ENCODE measurements around the gene MAVS. TPM values are rescaled to one million over a fixed set of nuclear protein-coding genes. Genes with fewer than 3 reads are reported as not detected.
"Not testable (repeated sequence)": the region's sequence is repeated elsewhere in the genome, so short reads cannot be mapped to it uniquely, and the experiment has no call there.

MAVS gene
- total and polyA plus RNA-seq, 2 donors (not counting 1 experiment from before 2014, with no cell fraction given): 14.4 to 15.9 TPM

- peaks cover 5% of the 10 kb centered on the region for H4K20me1 ChIP-seq (ENCODE audit: control insufficient read depth, extremely low read depth, insufficient read depth, low read length)
- no peaks in the 10 kb centered on the region for H3K9me3 ChIP-seq (ENCODE audit: control insufficient read depth, insufficient read depth, low read depth, low read length)
- peaks cover 6% of the 10 kb centered on the region for H3K36me3 ChIP-seq (ENCODE audit: control insufficient read depth, insufficient read depth, low read length)
- H3K4me1 ChIP-seq (ENCODE audit: control insufficient read depth, extremely low read depth, insufficient read depth, low read length): peaks cover 6% of the 10 kb centered on the region
- TF ChIP-seq CTCF (conservative IDR thresholded peaks at IDR 0.05 in 1 of 2, IDR thresholded peaks at IDR 0.05 in 1 of 2; ENCODE audit: low read depth in 1 of 2, low read length in 2 of 2) (no peak), EZH2 (IDR thresholded peaks at IDR 0.05; ENCODE audit: low read length, missing control alignments) (no peak)
- no peak overlapping the region for H3K4me2 ChIP-seq (ENCODE audit: extremely low read depth, insufficient read depth, low read length)
- no peak for DNase-seq (ENCODE audit: low read depth in 2 of 2)
- peaks cover 97% of the 10 kb centered on the region for H3K79me2 ChIP-seq (ENCODE audit: control insufficient read depth, insufficient read depth, low read length)
- no peak overlapping the region for H3K4me3 ChIP-seq (replicated peaks in 1 of 4; ENCODE audit: control extremely low read depth in 1 of 4, insufficient read depth in 1 of 4, low read depth in 3 of 4, low read length in 4 of 4)
- no peak overlapping the region for H3K27ac ChIP-seq (ENCODE audit: insufficient read depth, low read length)
- no peak overlapping the region for H3K9ac ChIP-seq (ENCODE audit: insufficient read depth, low read length)
- no peak overlapping the region for H2AFZ ChIP-seq (ENCODE audit: low read length)
- no peaks in the 10 kb centered on the region for H3K27me3 ChIP-seq (ENCODE audit: control insufficient read depth, insufficient read depth, low read length)
These were observed 58.2 kb downstream of the MAVS start for GRCh38 chr20:3904857-3905256.

DNA sequence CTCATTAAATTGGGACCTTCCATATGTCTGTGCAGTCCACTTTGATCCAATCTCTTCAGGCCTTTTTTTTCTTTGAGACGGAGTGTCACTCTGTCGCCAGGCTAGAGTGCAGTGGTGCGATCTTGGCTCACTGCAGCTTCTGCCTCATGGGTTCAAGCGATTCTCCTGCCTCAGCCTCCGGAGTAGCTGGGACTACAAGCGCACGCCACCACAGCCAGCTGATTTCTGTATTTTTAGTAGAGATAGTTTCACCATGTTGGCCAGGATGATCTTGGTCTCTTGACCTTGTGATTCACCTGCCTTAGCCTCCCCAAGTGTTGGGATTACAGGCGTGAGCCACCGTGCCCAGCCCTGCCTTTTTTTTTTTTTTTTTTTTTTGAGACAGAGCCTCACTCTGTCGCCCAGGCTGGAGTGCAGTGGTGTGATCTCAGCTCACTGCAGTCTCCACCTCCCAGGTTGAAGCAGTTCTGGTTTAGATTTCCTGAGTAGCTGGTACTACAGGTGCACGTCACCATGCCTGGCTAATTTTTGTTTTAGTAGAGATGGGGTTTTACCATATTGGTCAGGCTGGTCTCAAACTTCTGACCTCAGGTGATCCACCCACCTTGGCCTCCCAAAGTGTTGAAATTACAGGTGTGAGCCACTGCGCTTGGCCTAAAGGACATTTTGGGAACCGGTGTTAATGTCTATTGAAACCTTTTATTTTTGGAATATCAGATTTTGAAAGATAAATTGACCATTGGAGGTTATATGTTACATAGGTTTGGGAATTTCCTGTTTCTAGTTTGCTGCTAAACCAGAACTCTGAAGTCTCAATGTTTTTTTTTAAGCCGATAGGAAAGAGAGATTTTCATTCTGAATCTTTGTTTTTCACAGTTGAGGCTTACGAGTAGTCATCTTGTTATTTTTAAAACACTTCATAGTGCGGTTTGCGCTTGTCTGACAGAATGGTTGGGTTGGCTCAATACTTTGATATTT is 60.4 kb downstream of the MAVS start:
- not testable (repeated sequence) for H3K27ac ChIP-seq (ENCODE audit: insufficient read depth, low read length); H3K36me3 ChIP-seq (ENCODE audit: control insufficient read depth, insufficient read depth, low read length); H3K4me2 ChIP-seq (ENCODE audit: extremely low read depth, insufficient read depth, low read length); H4K20me1 ChIP-seq (ENCODE audit: control insufficient read depth, extremely low read depth, insufficient read depth, low read length); H3K9ac ChIP-seq (ENCODE audit: insufficient read depth, low read length); H2AFZ ChIP-seq (ENCODE audit: low read length); H3K9me3 ChIP-seq (ENCODE audit: control insufficient read depth, insufficient read depth, low read depth, low read length); DNase-seq (ENCODE audit: low read depth in 2 of 2); H3K27me3 ChIP-seq (ENCODE audit: control insufficient read depth, insufficient read depth, low read length); H3K4me3 ChIP-seq (replicated peaks in 1 of 4; ENCODE audit: control extremely low read depth in 1 of 4, insufficient read depth in 1 of 4, low read depth in 3 of 4, low read length in 4 of 4); H3K4me1 ChIP-seq (ENCODE audit: control insufficient read depth, extremely low read depth, insufficient read depth, low read length)
- peaks cover 96% of the 10 kb centered on the region for H3K79me2 ChIP-seq (ENCODE audit: control insufficient read depth, insufficient read depth, low read length)

- peaks cover 12% of the 10 kb centered on the region for H3K36me3 ChIP-seq (ENCODE audit: control insufficient read depth, insufficient read depth, low read length)
- no peaks in the 10 kb centered on the region for H3K4me1 ChIP-seq (ENCODE audit: control insufficient read depth, extremely low read depth, insufficient read depth, low read length)
- H3K27ac ChIP-seq (ENCODE audit: insufficient read depth, low read length): no peak overlapping the region
- no peak overlapping the region for H3K4me3 ChIP-seq (replicated peaks in 1 of 4; ENCODE audit: control extremely low read depth in 1 of 4, insufficient read depth in 1 of 4, low read depth in 3 of 4, low read length in 4 of 4)
- no peak overlapping the region for H3K4me2 ChIP-seq (ENCODE audit: extremely low read depth, insufficient read depth, low read length)
- H4K20me1 ChIP-seq (ENCODE audit: control insufficient read depth, extremely low read depth, insufficient read depth, low read length): peaks cover 5% of the 10 kb centered on the region
- TF ChIP-seq CTCF (conservative IDR thresholded peaks at IDR 0.05 in 1 of 2, IDR thresholded peaks at IDR 0.05 in 1 of 2; ENCODE audit: low read depth in 1 of 2, low read length in 2 of 2) (no peak), EZH2 (IDR thresholded peaks at IDR 0.05; ENCODE audit: low read length, missing control alignments) (no peak)
- H2AFZ ChIP-seq (ENCODE audit: low read length): no peak overlapping the region
- H3K9ac ChIP-seq (ENCODE audit: insufficient read depth, low read length): no peak overlapping the region
- H3K27me3 ChIP-seq (ENCODE audit: control insufficient read depth, insufficient read depth, low read length): no peaks in the 10 kb centered on the region
- H3K9me3 ChIP-seq (ENCODE audit: control insufficient read depth, insufficient read depth, low read depth, low read length): no peaks in the 10 kb centered on the region
- H3K79me2 ChIP-seq (ENCODE audit: control insufficient read depth, insufficient read depth, low read length): peaks cover 93% of the 10 kb centered on the region
- DNase-seq (ENCODE audit: low read depth in 2 of 2): no peak
These were observed 62.0 kb downstream of the MAVS start for GRCh38 chr20:3908667-3909066.

All from fibroblast of lung (primary cell).